IMR-90 (cell line): ENCODE results near the gene C2CD4B. TPM values are rescaled to one million over a fixed set of nuclear protein-coding genes. Genes with fewer than 3 reads are reported as not detected.

Experiments used
- ATAC-seq: fragments of 200-7000 bp; cut with Tn5 transposase; 2 replicates; pipeline ENCODE4 v1.9.1; 2020; ENCODE audit warnings: low read depth, mild to moderate bottlenecking, moderate library complexity
- BruUV-seq: library from RNA; stranded (reverse); fragments of 400-500 nt; replicated peaks from 2 replicates; lab custom pipeline; 2021; lab: Mats Ljungman, UMichigan
- CTCF ChIA-PET: fragments of 300-600 bp; formaldehyde crosslinking; extraction: SDS; loops from one replicate; lab custom pipeline; 2021; ENCODE audit warnings: antibody characterized with exemption; lab: Yijun Ruan, JAX
- POLR2A ChIA-PET: fragments of 300-600 bp; sonication (Branson Sonifier 250); formaldehyde crosslinking; loops from one replicate; lab custom pipeline; 2022; ENCODE audit warnings: antibody characterized with exemption; ENCODE audit not compliant: unreplicated experiment; lab: Charles Lee
- DNase-seq: peaks from one replicate; pipeline ENCODE4 v3.0.0; 2013
- H2AFZ ChIP-seq: replicated peaks from 2 replicates; pipeline ENCODE3; 2013; ENCODE audit warnings: low read length, mild to moderate bottlenecking; ENCODE audit not compliant: poor library complexity
- H2AK5ac ChIP-seq: 2 replicates; pipeline ENCODE4 v1.6.1; 2013; ENCODE audit warnings: low read depth, low read length, inconsistent platforms
- H2AK9ac ChIP-seq: replicated peaks from 2 replicates; pipeline ENCODE3; 2013; ENCODE audit warnings: mild to moderate bottlenecking, low read depth, low read length, moderate library complexity; ENCODE audit not compliant: poor library complexity
- H2BK120ac ChIP-seq: 2 replicates; pipeline ENCODE4 v1.6.1; 2013; ENCODE audit warnings: low read depth, low read length, inconsistent platforms
- H2BK15ac ChIP-seq: 3 replicates; pipeline ENCODE4 v1.6.1; 2013; ENCODE audit warnings: low read depth, low read length, inconsistent platforms
- H2BK20ac ChIP-seq: 2 replicates; pipeline ENCODE4 v1.6.1; 2013; ENCODE audit warnings: low read depth, mild to moderate bottlenecking, inconsistent platforms, low read length, moderate library complexity
- H2BK5ac ChIP-seq: 2 replicates; pipeline ENCODE4 v1.6.1; 2013; ENCODE audit warnings: mild to moderate bottlenecking, low read depth, low read length, inconsistent platforms; ENCODE audit not compliant: poor library complexity, severe bottlenecking
- H3K14ac ChIP-seq: replicated peaks from 2 replicates; pipeline ENCODE4 v1.6.1; 2013; ENCODE audit warnings: low read depth, low read length, inconsistent platforms
- H3K18ac ChIP-seq: 2 replicates; pipeline ENCODE4 v1.6.1; 2013; ENCODE audit warnings: low read depth, low read length, control low read depth
- H3K23ac ChIP-seq: 2 replicates; pipeline ENCODE4 v1.6.1; 2013; ENCODE audit warnings: low read depth, low read length, inconsistent platforms
- H3K27ac ChIP-seq: 2 replicates; pipeline ENCODE4 v1.5.1; 2013; ENCODE audit warnings: mild to moderate bottlenecking, control low read depth, low read length; ENCODE audit not compliant: insufficient read depth
- H3K27me3 ChIP-seq: 2 replicates; pipeline ENCODE4 v1.6.1; 2013; ENCODE audit warnings: low read length; ENCODE audit not compliant: control insufficient read depth, insufficient read depth
- H3K36me3 ChIP-seq: 2 replicates; pipeline ENCODE4 v1.6.1; 2013; ENCODE audit warnings: low read length, mixed read lengths; ENCODE audit not compliant: control insufficient read depth, insufficient read depth
- H3K4ac ChIP-seq: 2 replicates; pipeline ENCODE4 v1.6.1; 2013; ENCODE audit warnings: low read depth, low read length, inconsistent platforms
- H3K4me1 ChIP-seq: 2 replicates; pipeline ENCODE4 v1.6.1; 2013; ENCODE audit warnings: low read length, mixed read lengths; ENCODE audit not compliant: control insufficient read depth, insufficient read depth
- H3K4me2 ChIP-seq: 2 replicates; pipeline ENCODE4 v1.6.1; 2013; ENCODE audit warnings: low read depth, mild to moderate bottlenecking, control low read depth, low read length, moderate library complexity
- H3K4me3 ChIP-seq: 2 replicates; pipeline ENCODE4 v1.5.1; 2013; ENCODE audit warnings: low read depth, mild to moderate bottlenecking, control low read depth, low read length, moderate library complexity; ENCODE audit not compliant: insufficient read depth
- H3K56ac ChIP-seq: 2 replicates; pipeline ENCODE4 v1.6.1; 2013; ENCODE audit warnings: low read length, inconsistent platforms; ENCODE audit not compliant: insufficient read depth; ENCODE audit errors: extremely low read depth
- H3K79me1 ChIP-seq, 2 experiments: 2 replicates each; pipeline ENCODE4 v1.6.1; 2013; ENCODE audit warnings: low read length in 2 of 2, inconsistent platforms in 1 of 2, low read depth in 1 of 2
- H3K9ac ChIP-seq: 2 replicates; pipeline ENCODE4 v1.6.1; 2013; ENCODE audit warnings: low read depth, low read length, control low read depth
- H3K9me1 ChIP-seq: 2 replicates; pipeline ENCODE4 v1.6.1; 2013; ENCODE audit warnings: low read length, inconsistent platforms; ENCODE audit not compliant: insufficient read depth
- H3K9me3 ChIP-seq: 2 replicates; pipeline ENCODE4 v1.6.1; 2013; ENCODE audit warnings: low read length; ENCODE audit not compliant: control insufficient read depth, insufficient read depth
- H4K20me1 ChIP-seq: 2 replicates; pipeline ENCODE4 v1.6.1; 2013; ENCODE audit warnings: low read length, inconsistent platforms; ENCODE audit not compliant: insufficient read depth
- H4K5ac ChIP-seq: 2 replicates; pipeline ENCODE4 v1.6.1; 2013; ENCODE audit warnings: mild to moderate bottlenecking, low read depth, low read length, control low read depth
- H4K8ac ChIP-seq, 2 experiments: 2 replicates each; pipeline ENCODE4 v1.6.1; 2013; ENCODE audit warnings: low read depth in 2 of 2, low read length in 2 of 2, control low read depth in 1 of 2, inconsistent platforms in 1 of 2
- H4K91ac ChIP-seq: 2 replicates; pipeline ENCODE4 v1.6.1; 2013; ENCODE audit warnings: low read depth, low read length, inconsistent platforms; ENCODE audit not compliant: insufficient read depth
- CEBPB ChIP-seq: IDR thresholded peaks from 2 replicates; pipeline ENCODE4 v1.6.1; 2012; ENCODE audit warnings: low read depth, low read length, improper control_type of control experiment
- FOS ChIP-seq: fragments of 150-350 bp; IDR thresholded peaks from 2 replicates; pipeline ENCODE4 v1.6.1; 2016; ENCODE audit warnings: low read depth, low read length
- NFE2L2 ChIP-seq: fragments of 150-350 bp; IDR thresholded peaks from 2 replicates; pipeline ENCODE4 v1.6.1; 2016; ENCODE audit warnings: low read depth, mild to moderate bottlenecking, low read length
- RAD21 ChIP-seq: IDR thresholded peaks from 2 replicates; pipeline ENCODE4 v1.6.1; 2012; ENCODE audit warnings: low read length, improper control_type of control experiment
- RCOR1 ChIP-seq: IDR thresholded peaks from 2 replicates; pipeline ENCODE4 v1.6.1; 2012; ENCODE audit warnings: mild to moderate bottlenecking, low read length, improper control_type of control experiment; ENCODE audit not compliant: insufficient replicate concordance
- WGBS, 2 experiments: methylation state at CpG; one replicate each; pipeline versions ENCODE4 v1.1.5 to v1.1.7; 2013; ENCODE audit warnings: missing lambda C conversion rate in 2 of 2; ENCODE audit not compliant: insufficient read length in 1 of 2; ENCODE audit errors: extremely low coverage in 2 of 2; 5-methylcytosine and 5-hydroxymethylcytosine counted together
- dilution Hi-C: fragments of 300-500 bp; cut with HindIII; formaldehyde crosslinking; loops from one replicate; pipeline ENCODE4 v1.14.3; 2018; ENCODE audit warnings: low sequenced_read_pairs; ENCODE audit not compliant: unreplicated experiment
- in situ Hi-C: fragments of 300-500 bp; cut with MboI; formaldehyde crosslinking; loops from 3 replicates; pipeline ENCODE4 v1.14.3; 2019; ENCODE audit warnings: low sequenced_read_pairs, inconsistent platforms, mixed read lengths
- intact Hi-C: fragments of 100-400 bp; cut with micrococcal nuclease; formaldehyde crosslinking; loops from 2 replicates; pipeline ENCODE4 v1.10.0; 2022
- polyA plus RNA-seq, 3 experiments: library from polyadenylated mRNA; depleted of rRNA; stranded (reverse); fragments of >200 nt; gene quantifications; 2 replicates each; pipeline ENCODE4 v1.2.3, GENCODE V29; 2012; ENCODE audit warnings: low replicate concordance in 1 of 3
- total RNA-seq: library from RNA; depleted of rRNA; stranded (reverse); fragments of >200 nt; gene quantifications from 2 replicates; pipeline ENCODE4 v1.2.3, GENCODE V29; 2012

The C2CD4B gene
- total and polyA plus RNA-seq, 2 of the 4 experiments (the other 2 are of a cell fraction): not detected

- Histone ChIP-seq H2BK120ac (no peak overlapping the region), H3K36me3 (no peaks in the 10 kb centered on the region), H2BK5ac (no peak overlapping the region), H4K91ac (no peak overlapping the region), H4K8ac (no peak overlapping the region), H3K9ac (no peak overlapping the region), H3K4me1 (no peaks in the 10 kb centered on the region), H2BK20ac (no peak overlapping the region), H3K9me1 (no peaks in the 10 kb centered on the region), H3K14ac (no peak overlapping the region), H3K18ac (no peak overlapping the region), H3K4ac (no peak overlapping the region), H4K20me1 (no peaks in the 10 kb centered on the region), H3K23ac (no peak overlapping the region), H2AFZ (no peak overlapping the region), H4K5ac (no peak overlapping the region), H3K79me1 (no peaks in the 10 kb centered on the region), H2BK15ac (no peak overlapping the region), H3K9me3 (no peaks in the 10 kb centered on the region), H2AK9ac (no peak overlapping the region), H3K56ac (no peak overlapping the region), H3K4me3 (no peak overlapping the region), H3K4me2 (no peak overlapping the region), H3K27ac (no peak overlapping the region), H3K27me3 (peaks cover 7% of the 10 kb centered on the region; the same call in 1 of the 2 replicates), H2AK5ac (no peak overlapping the region)
- no peak for DNase-seq
- POLR2A ChIA-PET: no interaction called here
- CTCF ChIA-PET: interaction anchor here (0.7 kb wide), 1 partner anchor 99 kb away, joined by 3 read pairs; no protein-coding TSS in a partner anchor
- intact Hi-C loops (no loop called here), in situ Hi-C loops (no loop called here), dilution Hi-C loops (no loop called here)
- no peak for TF ChIP-seq NFE2L2
- TF ChIP-seq FOS: no peak
- TF ChIP-seq RCOR1: no peak
- no peak for TF ChIP-seq RAD21
- TF ChIP-seq CEBPB: no peak
- no TSS peak for BruUV-seq
- WGBS, 2 experiments: 80% methylated on average over 1 of the region's 5 CpGs; no CpG with 5 or more reads in 1 of the 2 experiments
- ATAC-seq: no peak
Measured at GRCh38 chr15:62187425-62187824, 22.3 kb upstream of the C2CD4B start.
